AG09319 (cell line): ENCODE data around the gene EBPL.

Experiments
- DNase-seq: peaks from one replicate; pipeline ENCODE4 v3.0.0-alpha.2; 2010; ENCODE audit warnings: low read depth; ENCODE audit errors: extremely low read depth
- TF ChIP-seq, protein P1 (sequence below): IDR thresholded peaks from 2 replicates; pipeline ENCODE4 v1.5.1; 2011; ENCODE audit warnings: low read depth, mild to moderate bottlenecking, inconsistent platforms, low read length, moderate library complexity

EBPL gene

DNA sequence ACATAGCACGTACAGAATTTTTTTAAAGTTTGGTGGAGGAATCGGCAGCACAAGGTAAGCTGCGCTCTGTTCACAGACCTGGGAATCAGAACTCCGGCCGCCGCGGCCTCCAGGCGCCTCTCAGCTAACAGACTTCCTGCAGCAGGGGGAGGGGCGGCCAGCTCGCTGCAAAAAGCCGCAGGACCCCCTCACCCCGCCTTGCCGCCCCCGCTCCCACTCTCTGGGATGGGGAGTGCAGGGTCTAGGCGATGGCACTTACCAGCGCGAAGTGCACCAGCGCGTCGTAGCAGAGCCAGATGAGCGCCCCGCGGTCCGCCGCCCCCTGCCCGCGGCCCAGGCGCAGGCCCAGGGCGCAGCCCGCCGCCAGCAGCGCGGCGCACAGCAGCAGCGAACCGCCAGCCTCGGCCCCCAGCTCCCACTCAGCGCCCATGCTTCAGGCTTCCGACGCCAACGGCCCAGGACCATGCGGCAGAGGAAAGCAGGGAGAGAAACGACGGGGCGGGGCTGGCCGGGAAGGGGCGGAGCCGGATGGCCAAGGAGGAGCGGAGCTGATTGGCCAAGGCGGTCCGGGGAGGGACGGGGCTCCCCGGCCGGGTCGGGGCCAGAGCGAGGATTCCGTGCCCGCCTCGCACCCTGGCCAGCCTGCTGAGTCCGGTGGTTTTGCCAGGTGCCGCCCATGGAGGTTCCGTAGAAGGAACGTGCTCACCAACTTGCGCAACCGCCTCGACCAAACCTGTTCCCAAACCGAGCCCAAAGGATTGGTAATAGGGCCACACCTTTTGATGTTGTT, at the start of gene EBPL:
EBPL (minus strand) TSS at position 492 of the 790 bp plus-strand sequence; CDS start at position 430, 62 bp downstream.
- TF ChIP-seq, protein P1, sequence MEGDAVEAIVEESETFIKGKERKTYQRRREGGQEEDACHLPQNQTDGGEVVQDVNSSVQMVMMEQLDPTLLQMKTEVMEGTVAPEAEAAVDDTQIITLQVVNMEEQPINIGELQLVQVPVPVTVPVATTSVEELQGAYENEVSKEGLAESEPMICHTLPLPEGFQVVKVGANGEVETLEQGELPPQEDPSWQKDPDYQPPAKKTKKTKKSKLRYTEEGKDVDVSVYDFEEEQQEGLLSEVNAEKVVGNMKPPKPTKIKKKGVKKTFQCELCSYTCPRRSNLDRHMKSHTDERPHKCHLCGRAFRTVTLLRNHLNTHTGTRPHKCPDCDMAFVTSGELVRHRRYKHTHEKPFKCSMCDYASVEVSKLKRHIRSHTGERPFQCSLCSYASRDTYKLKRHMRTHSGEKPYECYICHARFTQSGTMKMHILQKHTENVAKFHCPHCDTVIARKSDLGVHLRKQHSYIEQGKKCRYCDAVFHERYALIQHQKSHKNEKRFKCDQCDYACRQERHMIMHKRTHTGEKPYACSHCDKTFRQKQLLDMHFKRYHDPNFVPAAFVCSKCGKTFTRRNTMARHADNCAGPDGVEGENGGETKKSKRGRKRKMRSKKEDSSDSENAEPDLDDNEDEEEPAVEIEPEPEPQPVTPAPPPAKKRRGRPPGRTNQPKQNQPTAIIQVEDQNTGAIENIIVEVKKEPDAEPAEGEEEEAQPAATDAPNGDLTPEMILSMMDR, result no peak
- DNase-seq, result peak; percentile 61

DNA sequence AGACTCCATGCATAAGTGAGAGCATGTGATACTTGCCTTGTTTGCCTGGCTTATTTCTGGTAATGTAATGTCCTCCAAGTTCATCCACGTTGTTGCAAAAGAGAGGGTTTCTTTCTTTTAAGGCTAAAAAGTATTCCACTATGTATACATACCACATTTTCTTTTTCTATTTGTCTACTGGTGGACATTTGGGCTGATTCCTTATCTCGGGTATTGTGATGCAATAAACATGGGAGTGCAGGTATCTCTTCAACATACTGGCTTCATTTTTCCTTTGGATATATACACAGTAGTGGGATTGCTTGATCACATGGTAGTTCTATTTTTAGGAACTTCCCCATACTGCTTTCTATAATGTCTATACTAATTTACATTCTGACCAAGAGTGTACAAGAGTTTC, 49.6 kb upstream of the EBPL start:
- DNase-seq, result no peak
- TF ChIP-seq, protein P1, result no peak

- DNase-seq, result no peak
- TF ChIP-seq, protein P1, result no peak
Observed at GRCh38 chr13:49739498-49740187, 48.4 kb upstream of the EBPL start.

- DNase-seq, result no peak
- TF ChIP-seq, protein P1, result no peak
Observed at GRCh38 chr13:49733181-49733951, 42.1 kb upstream of the EBPL start.

DNA sequence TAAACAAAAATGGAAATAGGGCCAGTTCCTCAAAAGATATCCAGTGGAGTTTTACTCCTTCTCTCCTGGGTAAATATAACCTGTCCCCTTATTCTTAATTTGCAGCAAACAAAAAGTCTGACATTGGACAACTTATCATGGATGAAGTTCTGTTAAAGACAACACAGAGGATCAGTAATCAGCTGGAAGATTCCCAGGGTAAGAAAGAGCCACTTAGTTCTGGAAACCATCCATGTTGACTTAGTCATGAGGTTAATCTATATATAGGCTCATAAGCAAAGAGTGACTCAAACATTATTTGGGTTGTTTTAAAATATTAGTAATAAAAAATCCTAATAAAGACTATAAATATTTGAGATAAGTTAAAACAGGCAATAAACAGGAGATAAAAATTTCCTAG, 40.5 kb upstream of the EBPL start:
- peak; percentile 4 for DNase-seq
- TF ChIP-seq, protein P1, result no peak

- TF ChIP-seq, protein P1, result no peak
- no peak for DNase-seq
Observed at GRCh38 chr13:49716615-49717014, 25.3 kb upstream of the EBPL start.
